H1 (cell line): ENCODE measurements around the gene THTPA. TPM values are rescaled to one million over a fixed set of nuclear protein-coding genes. Genes with fewer than 3 reads are reported as not detected.

Source experiments
- ASH2L ChIP-seq: fragments of 200-600, 300-600 bp; sonication (generic); IDR thresholded peaks from one replicate; pipeline ENCODE4 v1.7.1; 2017; ENCODE audit warnings: low read length
- CBX8 ChIP-seq: fragments of 300-800, 300-1000 bp; sonication (generic); IDR thresholded peaks from 2 replicates; pipeline ENCODE4 v1.7.1; 2016; ENCODE audit warnings: low read depth, low read length, borderline replicate concordance
- CHD2 ChIP-seq: IDR thresholded peaks from 2 replicates; pipeline ENCODE4 v1.6.1; 2012; ENCODE audit warnings: low read length, improper control_type of control experiment
- CTCF ChIP-seq, 3 experiments: IDR thresholded peaks; 1 replicate in 2 of 3; 2 replicates in 1 of 3; pipeline versions ENCODE4 v1.5.1 to v1.6.1; 2011; ENCODE audit warnings: low read length in 3 of 3, mild to moderate bottlenecking in 3 of 3, inconsistent platforms in 2 of 3, low read depth in 1 of 3, moderate library complexity in 1 of 3; ENCODE audit not compliant: insufficient read depth in 1 of 3; ENCODE audit errors: control extremely low read depth in 1 of 3
- JUND ChIP-seq: IDR thresholded peaks from 2 replicates; pipeline ENCODE4 v1.6.1; 2011; ENCODE audit warnings: mild to moderate bottlenecking, improper control_type of control experiment, low read length
- NRF1 ChIP-seq: IDR thresholded peaks from 2 replicates; pipeline ENCODE4 v1.6.1; 2011; ENCODE audit warnings: mild to moderate bottlenecking, low read depth, low read length, improper control_type of control experiment
- POLR2AphosphoS5 ChIP-seq: IDR thresholded peaks from 2 replicates; pipeline ENCODE4 v1.6.1; 2011; ENCODE audit warnings: low read depth, low read length
- RBBP5 ChIP-seq: IDR thresholded peaks from 2 replicates; pipeline ENCODE4 v1.7.1; 2012; ENCODE audit warnings: low read depth, mild to moderate bottlenecking, inconsistent platforms, low read length, moderate library complexity, borderline replicate concordance
- SP1 ChIP-seq: IDR thresholded peaks from 2 replicates; pipeline ENCODE4 v1.6.1; 2011; ENCODE audit warnings: low read depth, low read length
- SP2 ChIP-seq: IDR thresholded peaks from 2 replicates; pipeline ENCODE4 v1.6.1; 2012; ENCODE audit warnings: mild to moderate bottlenecking, low read length, inconsistent platforms
- TAF1 ChIP-seq: IDR thresholded peaks from 2 replicates; pipeline ENCODE4 v1.6.1; 2011; ENCODE audit warnings: mild to moderate bottlenecking, low read depth, low read length
- TAF7 ChIP-seq: optimal IDR thresholded peaks from 2 replicates; pipeline ENCODE3; 2011; ENCODE audit warnings: low read depth, mild to moderate bottlenecking, inconsistent platforms, low read length, moderate library complexity, borderline replicate concordance
- TBP ChIP-seq: IDR thresholded peaks from 2 replicates; pipeline ENCODE4 v1.6.1; 2011; ENCODE audit warnings: low read depth, low read length, improper control_type of control experiment
- TCF12 ChIP-seq: IDR thresholded peaks from 2 replicates; pipeline ENCODE4 v1.6.1; 2011; ENCODE audit warnings: low read depth, mild to moderate bottlenecking, low read length
- polyA plus RNA-seq, 7 experiments: library from polyadenylated mRNA; depleted of rRNA in 3 of 7; stranded (reverse) in 5 of 7; unstranded in 2 of 7; fragments of >200 nt in 5 of 7; fragments of 200-250 nt in 2 of 7; gene quantifications; 1 replicate in 5 of 7; 2 replicates in 1 of 7; 4 replicates in 1 of 7; pipeline versions ENCODE4 v1.2.1 to v1.2.3, GENCODE V29; 2011 to 2013; ENCODE audit warnings: missing spikeins in 2 of 7, mixed read lengths in 2 of 7
- total RNA-seq: library from RNA; stranded (reverse); fragmentation: NEBNext Ultra II Directional; extraction: Animal tissue kit (Norgen Biotek cat#: 25700); gene quantifications from 2 replicates; pipeline ENCODE4 v1.2.1, GENCODE V29; 2021

The THTPA gene
- total and polyA plus RNA-seq, 2 of the 8 experiments (the other 6 are each of a cell fraction or from before 2014, with no cell fraction given) = 16.6 to 19.0 TPM

- TF ChIP-seq TAF7 (peak; percentile 52), POLR2AphosphoS5 (peak; percentile 88), CHD2 (peak; percentile 44), CTCF (IDR thresholded peaks at IDR 0.05; ENCODE audit: control extremely low read depth in 1 of 3, insufficient read depth in 1 of 3, low read depth in 1 of 3, low read length in 3 of 3) (peak; percentile 52 to 92 (median 85)), TBP (peak; percentile 68; the same call in 1 of the 2 replicates), CBX8 (no peak), TCF12 (0 out of 2 replicates have a peak, but pooled peaks have one; percentile 37), ASH2L (peak; percentile 21), NRF1 (no peak), RBBP5 (no peak), TAF1 (peak; percentile 51; the same call in 1 of the 2 replicates), SP2 (no peak), JUND (no peak), SP1 (peak; percentile 74)
Observed at GRCh38 chr14:23539248-23540140, 16.6 kb upstream of the THTPA start (continued).
